Loucy (cell line): ENCODE measurements around the gene CANT1.

Experiments used
- H2AFZ ChIP-seq: fragments of 200-600 bp; sonication (generic); 2 replicates; pipeline ENCODE4 v1.6.0; 2016; ENCODE audit warnings: antibody characterized with exemption, mild to moderate bottlenecking, low read length, moderate library complexity
- H3F3A ChIP-seq: fragments of 200-600 bp; 2 replicates; pipeline ENCODE4 v1.6.0; 2016; ENCODE audit warnings: antibody characterized with exemption, low read depth, mild to moderate bottlenecking
- H3K27me3 ChIP-seq: fragments of 200-600 bp; sonication (generic); 2 replicates; pipeline ENCODE4 v1.6.1; 2014; ENCODE audit warnings: low read length, mild to moderate bottlenecking; ENCODE audit not compliant: insufficient read depth, poor library complexity, severe bottlenecking
- H3K36me3 ChIP-seq: fragments of 200-600 bp; sonication (generic); 2 replicates; pipeline ENCODE4 v1.6.1; 2016; ENCODE audit warnings: low read length; ENCODE audit not compliant: insufficient read depth
- H3K4me1 ChIP-seq: fragments of 200-600 bp; sonication (generic); 2 replicates; pipeline ENCODE4 v1.5.1; 2014; ENCODE audit warnings: low read length, mild to moderate bottlenecking; ENCODE audit not compliant: insufficient read depth, poor library complexity, severe bottlenecking
- H3K4me2 ChIP-seq: fragments of 200-600 bp; sonication (generic); 2 replicates; pipeline ENCODE4 v1.6.0; 2014; ENCODE audit warnings: antibody characterized with exemption, low read length, low read depth, mild to moderate bottlenecking; ENCODE audit not compliant: poor library complexity, severe bottlenecking
- H3K4me3 ChIP-seq: fragments of 200-600 bp; sonication (generic); 2 replicates; pipeline ENCODE4 v1.5.1; 2014; ENCODE audit warnings: low read length, mild to moderate bottlenecking, mixed read lengths; ENCODE audit not compliant: poor library complexity, severe bottlenecking
- H3K79me2 ChIP-seq: fragments of 200-600 bp; sonication (generic); 2 replicates; pipeline ENCODE4 v1.6.1; 2014; ENCODE audit warnings: low read length; ENCODE audit not compliant: insufficient read depth
- H3K9ac ChIP-seq: fragments of 200-600 bp; sonication (generic); 2 replicates; pipeline ENCODE4 v1.6.0; 2014; ENCODE audit warnings: mild to moderate bottlenecking, low read depth, low read length, moderate library complexity; ENCODE audit not compliant: poor library complexity, severe bottlenecking
- H3K9me2 ChIP-seq: fragments of 200-600 bp; sonication (generic); replicated peaks from 2 replicates; pipeline ENCODE4 v1.6.1; 2016; ENCODE audit warnings: low read depth, low read length, mixed read lengths
- H3K9me3 ChIP-seq: fragments of 200-600 bp; sonication (generic); 2 replicates; pipeline ENCODE4 v1.6.1; 2014; ENCODE audit warnings: mild to moderate bottlenecking, antibody characterized with exemption, low read length, low read depth; ENCODE audit not compliant: insufficient read depth
- H4K20me1 ChIP-seq: fragments of 200-600 bp; sonication (generic); 2 replicates; pipeline ENCODE4 v1.6.0; 2014; ENCODE audit warnings: antibody characterized with exemption, low read length, mild to moderate bottlenecking; ENCODE audit not compliant: insufficient read depth, poor library complexity, severe bottlenecking
- CTCF ChIP-seq: fragments of 200-600 bp; sonication (generic); conservative IDR thresholded peaks from 2 replicates; pipeline ENCODE4 v1.5.1; 2014; ENCODE audit warnings: mild to moderate bottlenecking, antibody characterized with exemption, low read length
- EZH2phosphoT487 ChIP-seq: fragments of 200-600 bp; IDR thresholded peaks from 2 replicates; pipeline ENCODE4 v1.6.1; 2018; ENCODE audit warnings: antibody characterized with exemption, mild to moderate bottlenecking, moderate library complexity, borderline replicate concordance

The CANT1 gene

GRCh38 chr17:78981010-78981888 is 28.3 kb downstream of the CANT1 start:
- H3K79me2 ChIP-seq, result no peaks in the 10 kb centered on the region
- no peaks in the 10 kb centered on the region for H3F3A ChIP-seq
- no peak overlapping the region for H3K4me2 ChIP-seq
- H3K4me1 ChIP-seq, result peaks cover 8% of the 10 kb centered on the region
- H3K9me2 ChIP-seq, result no peaks in the 10 kb centered on the region
- no peak overlapping the region for H2AFZ ChIP-seq
- no peak overlapping the region for H3K9ac ChIP-seq
- no peaks in the 10 kb centered on the region for H3K9me3 ChIP-seq
- H4K20me1 ChIP-seq, result no peaks in the 10 kb centered on the region
- H3K4me3 ChIP-seq, result no peak overlapping the region
- no peaks in the 10 kb centered on the region for H3K27me3 ChIP-seq
- no peaks in the 10 kb centered on the region for H3K36me3 ChIP-seq
- TF ChIP-seq EZH2phosphoT487 (no peak), CTCF (no peak)

GRCh38 chr17:78980624-78980972 is 29.0 kb downstream of the CANT1 start:
- TF ChIP-seq CTCF (no peak), EZH2phosphoT487 (no peak)
- H2AFZ ChIP-seq, result no peak overlapping the region
- no peaks in the 10 kb centered on the region for H3K9me3 ChIP-seq
- H3F3A ChIP-seq, result no peaks in the 10 kb centered on the region
- H3K36me3 ChIP-seq, result no peaks in the 10 kb centered on the region
- peaks cover 5% of the 10 kb centered on the region for H3K4me1 ChIP-seq
- no peak overlapping the region for H3K9ac ChIP-seq
- no peaks in the 10 kb centered on the region for H4K20me1 ChIP-seq
- no peaks in the 10 kb centered on the region for H3K9me2 ChIP-seq
- H3K79me2 ChIP-seq, result no peaks in the 10 kb centered on the region
- no peak overlapping the region for H3K4me2 ChIP-seq
- H3K4me3 ChIP-seq, result no peak overlapping the region
- H3K27me3 ChIP-seq, result no peaks in the 10 kb centered on the region

- Histone ChIP-seq H3K27me3 (no peaks in the 10 kb centered on the region), H3K4me3 (peak within 1 kb of the TSS; percentile 67), H3K9me2 (no peaks in the 10 kb centered on the region), H3F3A (no peaks in the 10 kb centered on the region), H3K36me3 (no peaks in the 10 kb centered on the region), H3K4me2 (peak within 1 kb of the TSS; percentile 41), H4K20me1 (no peaks in the 10 kb centered on the region), H3K79me2 (no peaks in the 10 kb centered on the region), H3K4me1 (peaks cover 5% of the 10 kb centered on the region), H3K9ac (peak within 1 kb of the TSS; percentile 26), H3K9me3 (no peaks in the 10 kb centered on the region), H2AFZ (peak within 1 kb of the TSS; percentile 70; the same call in 1 of the 2 replicates)
- TF ChIP-seq EZH2phosphoT487, result no peak
- no peak for TF ChIP-seq CTCF
These were observed 29.6 kb downstream of the CANT1 start, which contains the start of gene LGALS3BP for GRCh38 chr17:78979780-78980623. LGALS3BP (minus strand) TSS chr17:78979923; CDS start chr17:78977191, 2,732 bp downstream.
